Forelimb muscle (tissue), 1 donor: ENCODE results near the gene CCDC85C. TPM values are rescaled to one million over a fixed set of nuclear protein-coding genes. Genes with fewer than 3 reads are reported as not detected.

Experiments used
- DNase-seq: peaks from one replicate; pipeline ENCODE4 v3.0.0-alpha.2; 2013; ENCODE audit warnings: low read depth
- polyA plus RNA-seq: library from polyadenylated mRNA; unstranded; fragments of 120-200 nt; gene quantifications from one replicate; pipeline ENCODE4 v1.2.1, GENCODE V29; 2013; ENCODE audit not compliant: insufficient read length

Gene CCDC85C
- polyA plus RNA-seq, 1 donor = 3.9 TPM

GRCh38 chr14:99573000-99573330, 31.0 kb downstream of the CCDC85C start:
- no peak for DNase-seq

- no peak for DNase-seq
Measured at GRCh38 chr14:99572173-99572999, 31.6 kb downstream of the CCDC85C start.

GRCh38 chr14:99571303-99571986, 32.6 kb downstream of the CCDC85C start:
- no peak for DNase-seq

DNA sequence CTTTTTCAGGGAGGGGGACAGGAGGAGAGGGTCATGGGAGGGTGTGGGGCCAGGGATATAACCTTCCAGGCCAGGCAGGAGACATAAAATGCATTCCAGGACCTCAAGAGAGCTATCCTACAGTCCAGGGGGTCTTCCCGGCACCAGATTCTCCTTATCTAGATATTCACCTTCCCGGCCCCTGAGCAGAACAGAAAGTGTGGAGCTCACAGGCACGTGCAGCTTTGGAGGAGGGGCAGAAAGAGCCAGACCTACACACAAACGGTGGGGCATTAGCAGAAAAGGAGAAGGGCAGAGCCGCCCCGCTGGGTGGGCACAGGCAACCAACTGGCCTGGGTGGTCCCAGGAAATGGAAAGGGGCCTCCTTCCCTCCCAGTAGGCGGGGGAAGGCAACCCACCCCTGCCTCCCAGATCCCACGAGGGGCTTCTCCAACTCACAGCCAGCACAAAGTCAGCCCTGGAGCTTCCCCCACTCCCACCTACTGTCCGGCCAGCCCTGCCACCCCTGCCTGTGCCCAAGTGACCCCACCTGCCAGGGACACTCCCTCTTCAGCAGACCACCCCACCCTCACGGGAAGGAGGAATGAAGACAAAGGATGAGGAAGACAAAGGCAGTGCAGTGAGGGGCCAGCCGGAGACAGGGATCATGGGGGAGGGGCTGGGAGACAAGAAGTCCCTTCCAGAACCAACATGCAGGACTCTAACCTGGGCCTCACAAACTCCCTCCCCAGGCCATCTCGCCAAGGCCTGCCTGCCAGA, 33.3 kb downstream of the CCDC85C start:
- no peak for DNase-seq

GRCh38 chr14:99569725-99570543, 34.1 kb downstream of the CCDC85C start:
- DNase-seq = no peak

DNA sequence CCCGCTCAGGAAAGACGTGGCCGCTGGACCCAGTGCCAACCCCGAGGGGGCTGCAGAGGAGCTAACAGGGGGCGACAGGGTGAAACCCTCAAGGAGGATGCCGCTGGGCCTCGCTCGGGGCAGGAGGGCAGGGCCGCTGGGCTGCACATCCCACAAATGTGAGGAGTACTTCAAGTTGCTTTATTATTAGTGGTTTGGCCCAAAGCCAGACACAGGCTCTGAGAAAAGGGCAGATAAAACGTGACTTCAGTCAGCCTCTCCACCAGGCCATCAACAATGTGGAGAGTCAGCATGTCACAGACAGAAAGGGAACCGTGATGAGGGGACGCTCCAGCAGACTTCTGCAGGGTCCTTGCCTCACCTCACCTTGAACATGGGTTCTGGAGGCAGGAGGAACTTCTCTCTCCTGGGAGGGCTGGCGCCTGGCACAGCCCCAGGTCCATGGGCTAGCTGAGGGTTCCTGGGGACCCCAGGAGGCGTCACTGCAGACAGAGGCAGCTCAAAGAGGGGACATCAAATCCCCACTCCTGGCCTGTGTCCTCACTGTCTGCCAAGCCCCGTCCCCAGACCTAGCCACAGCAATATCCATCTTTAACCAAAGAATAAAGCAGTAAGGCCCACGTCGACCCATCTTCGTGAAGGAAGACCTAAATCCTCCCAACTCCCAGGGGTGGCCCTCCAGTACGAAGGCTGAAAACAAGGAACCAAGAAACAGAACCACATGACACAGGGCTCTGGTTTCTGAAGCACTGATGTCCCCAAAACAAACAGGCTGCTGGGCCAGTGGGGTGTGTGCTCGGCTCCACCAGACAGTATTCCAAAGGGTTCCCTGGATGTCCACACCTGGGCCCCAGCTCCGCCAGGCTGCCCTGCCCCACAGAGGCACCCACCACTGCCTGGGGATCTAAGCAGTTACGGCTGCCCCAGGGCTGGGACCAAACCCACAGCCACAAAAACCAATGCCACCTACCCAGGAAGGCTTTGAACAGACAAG, 35.1 kb downstream of the CCDC85C start:
- DNase-seq = no peak

DNA sequence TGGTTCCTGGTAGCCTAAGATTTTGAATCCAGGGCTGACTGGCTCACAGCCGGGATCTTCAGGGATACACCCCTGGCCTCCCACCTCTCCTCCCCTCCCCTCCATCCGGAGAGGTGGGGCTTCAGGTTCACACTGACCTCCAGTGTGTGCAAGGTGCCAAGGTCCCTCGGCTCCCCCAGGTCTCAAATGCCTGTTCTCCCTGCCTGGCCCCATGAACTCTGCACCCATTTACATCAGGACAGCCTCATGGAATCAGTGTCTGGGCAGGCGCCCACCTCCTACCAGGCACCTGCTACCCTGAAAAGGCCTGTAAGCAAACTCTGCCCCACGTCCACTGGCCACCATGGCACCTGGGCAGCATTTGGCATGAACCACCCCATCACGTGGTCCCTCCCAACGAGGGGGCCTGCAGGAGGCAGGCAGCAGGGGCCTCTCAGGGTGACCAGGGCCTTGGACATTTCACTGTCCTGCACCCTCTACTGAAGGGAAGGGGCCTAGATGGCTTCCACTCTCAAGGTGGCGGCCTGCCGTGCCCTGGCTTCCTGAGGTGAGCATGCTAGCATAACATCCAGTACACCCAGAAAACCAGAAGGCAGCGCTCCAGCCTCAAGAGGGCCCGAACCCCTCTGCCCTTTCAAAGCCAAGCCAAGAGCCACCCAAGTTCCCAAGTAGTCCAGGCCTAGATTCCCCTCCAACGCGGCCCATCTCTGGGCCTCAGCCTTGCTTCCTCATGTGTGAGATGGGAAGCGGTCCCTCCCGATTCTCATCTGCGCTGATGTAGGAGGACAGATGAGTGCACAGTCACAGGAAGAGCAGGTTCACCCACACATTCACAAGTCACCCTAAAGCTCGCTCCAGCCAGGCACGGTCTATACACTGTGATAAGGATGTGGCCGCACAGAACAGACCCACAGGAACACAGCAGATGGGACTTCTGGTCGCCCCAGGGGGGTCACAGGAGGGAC, 37.3 kb downstream of the CCDC85C start:
- DNase-seq = no peak

DNA sequence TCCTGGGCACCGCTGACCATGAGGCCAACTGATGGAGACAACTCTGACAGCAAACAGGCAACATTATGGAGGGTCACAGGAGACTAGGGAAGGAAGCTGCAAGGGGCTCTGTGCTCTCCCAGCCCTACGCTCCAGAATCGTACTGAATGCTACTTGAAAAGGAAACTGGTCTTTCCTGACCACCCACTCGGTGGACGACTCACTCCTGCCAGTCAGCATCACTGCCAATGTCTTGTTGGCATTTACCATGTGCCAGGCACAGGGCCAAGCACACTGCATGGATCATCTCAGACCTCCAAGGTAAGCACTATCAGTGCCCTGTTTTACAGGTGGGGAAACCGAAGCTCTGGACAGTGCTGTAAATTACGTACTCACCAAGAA, 38.0 kb downstream of the CCDC85C start:
- no peak for DNase-seq

- no peak for DNase-seq
Measured at GRCh38 chr14:99565383-99565782, 38.6 kb downstream of the CCDC85C start.

DNA sequence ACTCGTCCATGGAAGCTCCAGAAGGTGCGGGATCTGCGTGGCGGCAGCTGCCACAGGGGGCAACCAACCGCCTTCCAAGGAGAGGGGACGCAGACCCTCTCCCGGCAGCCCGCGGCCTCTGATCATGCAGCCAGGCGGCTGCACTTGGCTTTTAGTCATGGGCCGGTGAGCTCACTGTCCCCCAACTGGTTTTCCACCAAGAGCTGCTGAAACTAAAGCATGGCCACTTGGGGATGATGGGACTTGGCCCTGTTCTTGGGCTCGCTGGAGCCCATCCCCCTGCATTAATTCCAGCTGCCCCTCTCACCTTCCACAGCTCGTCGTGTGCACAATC, 39.1 kb downstream of the CCDC85C start:
- DNase-seq = no peak

GRCh38 chr14:99564256-99564925, 39.6 kb downstream of the CCDC85C start:
- peak; percentile 89 for DNase-seq

DNA sequence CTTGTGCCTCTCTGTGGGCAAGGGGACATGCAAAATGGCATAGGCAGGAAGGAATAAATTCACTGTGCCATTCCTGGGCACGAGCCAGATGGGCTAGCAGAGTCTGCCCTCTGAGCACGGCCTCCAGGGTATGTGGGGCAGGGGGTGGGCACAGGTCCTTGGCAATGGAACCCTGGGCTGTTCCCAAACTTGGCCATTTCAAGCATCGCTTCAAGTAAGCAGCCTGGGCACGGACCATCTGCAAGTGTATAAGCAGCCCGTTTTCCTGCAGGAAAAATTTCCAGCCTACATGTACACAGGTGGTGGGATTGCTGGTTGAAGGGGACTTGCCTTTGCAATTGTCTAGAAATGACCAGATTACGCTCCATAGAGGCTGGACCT, 40.3 kb downstream of the CCDC85C start:
- no peak for DNase-seq

GRCh38 chr14:99562856-99563748, 40.9 kb downstream of the CCDC85C start:
- no peak for DNase-seq

DNA sequence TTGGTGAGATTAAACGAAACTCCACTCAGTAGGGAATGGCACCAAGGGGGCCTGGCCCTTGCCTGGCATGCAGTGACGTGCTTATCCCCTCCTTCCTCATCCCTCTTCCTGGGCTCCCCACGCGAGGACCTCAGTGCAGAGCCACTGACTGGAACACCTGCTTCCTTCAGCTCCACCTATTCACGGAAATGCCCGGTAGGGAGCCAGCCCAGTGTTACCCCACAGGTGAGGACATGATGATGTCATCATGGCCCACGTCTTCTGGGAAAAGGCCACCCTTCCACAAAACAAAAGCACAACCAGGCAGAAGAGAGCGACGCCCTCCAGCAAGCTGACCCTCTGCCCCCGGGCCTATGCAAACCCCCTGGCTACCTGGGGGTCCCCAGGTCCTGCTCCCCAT, 42.1 kb downstream of the CCDC85C start:
- no peak for DNase-seq

DNA sequence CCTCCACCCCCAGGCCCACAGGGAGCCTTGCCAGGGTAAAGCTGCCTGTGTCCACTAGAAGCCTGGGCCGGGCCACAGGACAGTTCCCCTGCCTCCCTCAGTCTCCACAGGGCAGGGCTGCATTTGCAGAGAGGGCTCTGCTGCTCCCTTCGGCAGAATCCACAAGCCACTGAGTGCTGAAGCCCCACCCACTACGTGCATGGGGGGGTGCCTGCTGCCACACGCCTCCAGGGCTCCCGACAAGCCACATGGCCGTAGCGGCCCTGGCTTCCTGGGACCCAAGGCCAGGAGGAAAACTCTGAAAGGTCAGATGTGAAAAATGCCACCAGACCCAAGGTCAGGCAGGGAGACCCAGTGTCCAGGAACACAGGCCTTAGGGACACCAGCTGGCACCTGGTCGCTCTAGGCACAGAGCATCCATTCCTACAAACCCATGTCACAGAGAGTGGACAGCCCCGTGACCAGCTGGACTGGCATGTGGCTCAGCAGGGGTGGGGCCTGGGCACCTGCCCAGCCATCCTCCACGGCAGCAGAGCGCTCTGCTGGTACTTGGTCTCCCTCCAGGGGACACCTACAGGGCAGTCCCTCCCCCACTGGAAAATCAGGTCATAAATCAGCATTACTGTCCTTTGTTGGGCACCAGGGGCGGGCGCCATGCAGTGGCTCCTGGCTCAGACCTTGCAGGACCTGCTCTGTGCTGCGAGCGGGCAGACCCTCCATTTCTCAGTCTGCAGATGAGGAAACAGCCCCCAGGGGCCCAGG, 42.9 kb downstream of the CCDC85C start:
- no peak for DNase-seq

DNA sequence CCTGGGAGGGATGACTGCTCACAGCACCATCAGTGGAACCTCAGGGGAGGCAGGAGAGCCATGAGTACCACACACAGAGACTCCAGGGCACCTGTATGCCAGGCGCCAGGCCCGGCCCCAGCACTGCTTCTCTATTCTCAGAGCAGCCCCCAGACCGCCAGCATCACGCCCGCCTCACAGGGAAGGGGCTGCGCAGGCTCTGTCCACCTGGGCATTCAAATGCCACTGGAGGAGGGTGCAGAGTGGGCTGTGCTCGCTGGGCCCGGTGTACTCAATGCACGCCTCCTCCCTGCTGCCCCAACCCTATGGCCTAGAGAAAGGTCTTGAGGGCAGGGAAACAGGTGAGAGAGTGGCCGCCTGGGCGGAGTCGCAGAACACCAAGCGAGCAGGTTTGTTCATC, 43.6 kb downstream of the CCDC85C start:
- DNase-seq = no peak
